Thoracic aorta (tissue), 2 donors: ENCODE data around the gene FCAR. TPM values are rescaled to one million over a fixed set of nuclear protein-coding genes. Genes with fewer than 3 reads are reported as not detected.

ENCODE experiments used
- ATAC-seq: fragments of 150-250 bp; one replicate; pipeline ENCODE4 v1.8.0; 2017; ENCODE audit warnings: low read depth; ENCODE audit not compliant: insufficient number of reproducible peaks, low FRiP score
- DNase-seq: peaks from one replicate; pipeline ENCODE4 v3.0.0-alpha.2; 2020; ENCODE audit warnings: low spot score
- H3K27ac ChIP-seq, 2 donors: fragments of 200-600 bp; sonication (generic); 1 replicate in 1 of 2; 2 replicates in 1 of 2; pipeline ENCODE4 v1.5.1; 2016; ENCODE audit warnings: mild to moderate bottlenecking in 2 of 2, moderate library complexity in 2 of 2
- H3K27me3 ChIP-seq: fragments of 200-600 bp; sonication (generic); replicated peaks from 2 replicates; pipeline ENCODE4 v1.6.0; 2016; ENCODE audit warnings: mild to moderate bottlenecking; ENCODE audit not compliant: insufficient read depth
- H3K36me3 ChIP-seq: fragments of 200-600 bp; sonication (generic); one replicate; pipeline ENCODE4 v1.5.1; 2016
- H3K4me1 ChIP-seq, 2 donors: fragments of 200-600 bp; sonication (generic); 1 replicate in 1 of 2; 2 replicates in 1 of 2; pipeline versions ENCODE4 v1.5.1 to v1.6.0; 2016; ENCODE audit warnings: low read depth in 2 of 2, mild to moderate bottlenecking in 1 of 2; ENCODE audit not compliant: control insufficient read depth in 1 of 2
- H3K4me3 ChIP-seq: fragments of 200-600 bp; sonication (generic); 2 replicates; pipeline ENCODE4 v1.5.1; 2016; ENCODE audit warnings: mild to moderate bottlenecking
- H3K9me3 ChIP-seq: fragments of 200-600 bp; sonication (generic); 2 replicates; pipeline ENCODE4 v1.5.1; 2016
- CTCF ChIP-seq: fragments of 200-600 bp; sonication (generic); IDR thresholded peaks from one replicate; pipeline ENCODE4 v1.5.1; 2019; ENCODE audit warnings: antibody characterized with exemption
- total RNA-seq, 2 donors: library from RNA; depleted of rRNA; stranded (reverse); fragments of >200 nt; gene quantifications; one replicate each; pipeline versions ENCODE4 v1.1.0 to v1.2.3, GENCODE V29; 2016

FCAR gene
- total RNA-seq, 2 donors from 2014 or later, result 0.68 to 7.1 TPM

GRCh38 chr19:54875506-54875905 is 1.5 kb downstream of the FCAR start:
- H3K4me3 ChIP-seq, result no peak overlapping the region
- no peak for TF ChIP-seq CTCF
- H3K36me3 ChIP-seq, result no peaks in the 10 kb centered on the region
- no peak overlapping the region for H3K27ac ChIP-seq
- H3K4me1 ChIP-seq, result no peaks in the 10 kb centered on the region
- no peak for DNase-seq
- no peaks in the 10 kb centered on the region for H3K27me3 ChIP-seq
- H3K9me3 ChIP-seq, result no peaks in the 10 kb centered on the region
- no peak for ATAC-seq

- no peak for TF ChIP-seq CTCF
- no peaks in the 10 kb centered on the region for H3K27me3 ChIP-seq
- no peak for ATAC-seq
- no peak overlapping the region for H3K4me3 ChIP-seq
- DNase-seq, result no peak
- no peaks in the 10 kb centered on the region for H3K36me3 ChIP-seq
- no peaks in the 10 kb centered on the region for H3K4me1 ChIP-seq
- no peaks in the 10 kb centered on the region for H3K9me3 ChIP-seq
- no peak overlapping the region for H3K27ac ChIP-seq
Measured at GRCh38 chr19:54877471-54877870, 3.4 kb downstream of the FCAR start.

GRCh38 chr19:54881884-54882283 is 7.8 kb downstream of the FCAR start:
- Histone ChIP-seq H3K27ac (no peak overlapping the region), H3K9me3 (no peaks in the 10 kb centered on the region), H3K4me3 (no peak overlapping the region), H3K27me3 (no peaks in the 10 kb centered on the region), H3K4me1 (no peaks in the 10 kb centered on the region), H3K36me3 (no peaks in the 10 kb centered on the region)
- TF ChIP-seq CTCF, result no peak
- ATAC-seq, result no peak
- DNase-seq, result no peak

GRCh38 chr19:54882758-54883157 is 8.7 kb downstream of the FCAR start:
- H3K27ac ChIP-seq, result no peak overlapping the region
- no peaks in the 10 kb centered on the region for H3K4me1 ChIP-seq
- no peaks in the 10 kb centered on the region for H3K9me3 ChIP-seq
- H3K27me3 ChIP-seq, result no peaks in the 10 kb centered on the region
- ATAC-seq (no peak), DNase-seq (no peak)
- TF ChIP-seq CTCF, result no peak
- no peaks in the 10 kb centered on the region for H3K36me3 ChIP-seq
- H3K4me3 ChIP-seq, result no peak overlapping the region

- Histone ChIP-seq H3K9me3 (no peaks in the 10 kb centered on the region), H3K27me3 (no peaks in the 10 kb centered on the region), H3K4me1 (no peaks in the 10 kb centered on the region), H3K27ac (no peak overlapping the region), H3K36me3 (no peaks in the 10 kb centered on the region), H3K4me3 (no peak overlapping the region)
- ATAC-seq (no peak), DNase-seq (no peak)
- no peak for TF ChIP-seq CTCF
Measured at GRCh38 chr19:54883228-54883627, 9.2 kb downstream of the FCAR start.
